ENCODE results near the gene JRKL.
"Not testable (repeated sequence)": the region's sequence is repeated elsewhere in the genome, so short reads cannot be mapped to it uniquely, and the experiment has no call there.

The JRKL gene

DNA sequence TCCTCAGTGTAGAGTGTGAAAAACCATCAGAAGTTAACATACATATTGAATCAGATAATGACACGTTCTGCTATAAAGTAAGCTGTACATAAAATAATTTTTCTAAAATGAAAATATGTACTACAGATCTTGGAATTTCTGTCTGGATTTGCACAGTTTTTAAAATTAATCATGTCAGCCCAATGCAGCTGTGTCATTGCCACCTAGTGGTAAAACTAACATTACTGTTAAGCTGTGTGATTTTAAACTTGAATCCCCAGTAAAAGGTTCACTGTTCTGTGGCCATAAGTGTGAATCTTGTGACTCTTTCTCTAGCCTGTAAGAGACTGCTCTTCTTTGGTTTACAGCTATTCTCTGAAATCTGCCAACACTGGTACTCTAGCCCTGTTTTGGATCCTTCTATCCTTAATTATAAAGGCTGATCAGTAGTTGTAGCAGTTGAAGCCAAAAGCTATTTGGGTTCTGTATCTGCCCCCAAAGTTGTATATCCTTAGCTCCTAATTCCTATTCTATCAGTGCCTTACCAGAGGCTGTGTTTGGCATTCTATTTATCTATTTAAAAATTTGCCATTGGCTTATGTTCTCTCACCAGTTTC, 4.0 kb downstream of the JRKL start:
- no peak for DNase-seq (ENCODE audit: low read depth in 2 of 3, low spot score in 2 of 3)

DNA sequence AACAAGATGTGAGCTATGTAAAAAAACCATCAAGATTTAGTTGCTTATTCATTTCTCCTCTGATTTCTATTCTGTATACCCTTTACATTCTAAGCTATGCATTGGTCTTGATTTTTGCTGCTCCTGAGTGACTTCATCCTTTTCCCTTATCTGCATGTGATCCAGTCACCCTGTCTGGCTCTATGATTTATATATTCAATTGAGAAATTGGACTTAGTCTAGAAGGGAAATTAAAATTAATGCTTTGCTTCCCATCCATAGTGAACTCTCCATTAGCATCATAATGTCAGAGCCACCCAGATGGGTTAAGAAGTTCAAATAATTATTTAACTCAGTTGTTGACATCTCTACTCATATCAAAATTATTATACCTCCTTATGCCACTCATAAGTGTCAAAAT, 5.0 kb downstream of the JRKL start:
- no peak for DNase-seq (ENCODE audit: low read depth in 2 of 3, low spot score in 2 of 3)

GRCh38 chr11:96396637-96397036, 6.8 kb downstream of the JRKL start:
- DNase-seq (ENCODE audit: low read depth in 2 of 3, low spot score in 2 of 3), result no peak

- DNase-seq (ENCODE audit: low read depth in 2 of 3, low spot score in 2 of 3), result no peak
Measured at GRCh38 chr11:96397863-96398262, 8.1 kb downstream of the JRKL start.

DNA sequence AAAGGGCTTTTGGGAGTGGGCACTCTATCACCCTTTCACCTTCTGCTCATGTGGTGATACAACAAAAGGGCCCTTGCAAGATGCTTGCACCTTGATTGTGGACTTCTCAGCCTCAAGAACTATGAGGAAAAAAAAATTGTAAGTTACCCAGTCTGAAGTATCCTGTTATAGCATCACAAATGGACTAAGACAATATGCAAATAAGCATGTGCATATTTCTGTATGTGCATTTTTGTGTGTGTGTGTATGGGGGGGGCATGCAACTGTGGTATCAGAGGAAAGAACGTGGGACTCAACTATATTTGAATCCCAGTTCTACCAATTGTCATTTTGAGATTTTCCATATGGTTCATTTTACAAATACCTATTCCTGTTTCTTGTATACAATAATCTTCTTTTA, 10.9 kb downstream of the JRKL start:
- DNase-seq (ENCODE audit: low read depth in 2 of 3, low spot score in 2 of 3), result no peak

GRCh38 chr11:96411412-96411811, 21.6 kb downstream of the JRKL start:
- not testable (repeated sequence) for DNase-seq (ENCODE audit: low read depth in 2 of 3, low spot score in 2 of 3)

- DNase-seq (ENCODE audit: low read depth in 2 of 3, low spot score in 2 of 3), result no peak
Measured at GRCh38 chr11:96412761-96413381, 23.1 kb downstream of the JRKL start.

DNA sequence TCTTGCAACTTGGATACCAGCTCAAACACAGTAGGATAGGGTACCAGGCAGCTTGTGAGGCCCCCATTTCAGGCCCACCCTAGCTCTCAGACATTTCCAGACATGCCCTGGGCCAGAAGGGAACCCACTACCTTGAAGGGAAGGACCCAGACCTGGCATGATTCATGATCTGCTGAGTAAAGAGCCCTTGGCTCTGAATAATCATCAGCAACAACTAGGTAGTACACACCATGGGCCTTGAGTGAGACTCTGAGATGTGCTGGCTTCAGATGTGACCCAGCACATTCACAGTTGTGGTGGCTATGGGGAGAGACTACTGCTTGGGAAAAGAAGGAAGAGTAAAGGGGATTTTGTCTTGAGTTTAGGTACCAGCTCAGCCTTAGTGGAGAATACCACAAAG, 23.6 kb downstream of the JRKL start:
- no peak for DNase-seq (ENCODE audit: low read depth in 2 of 3, low spot score in 2 of 3)

- DNase-seq (ENCODE audit: low read depth in 2 of 3, low spot score in 2 of 3), result no peak
Measured at GRCh38 chr11:96424693-96425092, 34.9 kb downstream of the JRKL start.

GRCh38 chr11:96430668-96431067, 40.9 kb downstream of the JRKL start:
- DNase-seq (ENCODE audit: low read depth in 2 of 3, low spot score in 2 of 3), result no peak

GRCh38 chr11:96432654-96433053, 42.8 kb downstream of the JRKL start:
- DNase-seq (ENCODE audit: low read depth in 2 of 3, low spot score in 2 of 3), result not testable (repeated sequence)
